Ishikawa (cell line): ENCODE results near the gene TOX2.

Experiments used
- EGR1 ChIP-seq: IDR thresholded peaks from 2 replicates; pipeline ENCODE4 v1.6.1; 2012
- FOXM1 ChIP-seq: IDR thresholded peaks from 2 replicates; pipeline ENCODE4 v1.6.1; 2012; ENCODE audit warnings: low read depth, borderline replicate concordance
- NFIC ChIP-seq: IDR thresholded peaks from 2 replicates; pipeline ENCODE4 v1.6.1; 2012
- REST ChIP-seq: IDR thresholded peaks from 2 replicates; pipeline ENCODE4 v1.6.1; 2012; ENCODE audit warnings: low read depth, mild to moderate bottlenecking
- YY1 ChIP-seq: IDR thresholded peaks from 2 replicates; pipeline ENCODE4 v1.6.1; 2012; ENCODE audit warnings: low read depth
- TF ChIP-seq, protein P1 (sequence below): IDR thresholded peaks from 2 replicates; pipeline ENCODE4 v1.6.1; 2012

DNA sequence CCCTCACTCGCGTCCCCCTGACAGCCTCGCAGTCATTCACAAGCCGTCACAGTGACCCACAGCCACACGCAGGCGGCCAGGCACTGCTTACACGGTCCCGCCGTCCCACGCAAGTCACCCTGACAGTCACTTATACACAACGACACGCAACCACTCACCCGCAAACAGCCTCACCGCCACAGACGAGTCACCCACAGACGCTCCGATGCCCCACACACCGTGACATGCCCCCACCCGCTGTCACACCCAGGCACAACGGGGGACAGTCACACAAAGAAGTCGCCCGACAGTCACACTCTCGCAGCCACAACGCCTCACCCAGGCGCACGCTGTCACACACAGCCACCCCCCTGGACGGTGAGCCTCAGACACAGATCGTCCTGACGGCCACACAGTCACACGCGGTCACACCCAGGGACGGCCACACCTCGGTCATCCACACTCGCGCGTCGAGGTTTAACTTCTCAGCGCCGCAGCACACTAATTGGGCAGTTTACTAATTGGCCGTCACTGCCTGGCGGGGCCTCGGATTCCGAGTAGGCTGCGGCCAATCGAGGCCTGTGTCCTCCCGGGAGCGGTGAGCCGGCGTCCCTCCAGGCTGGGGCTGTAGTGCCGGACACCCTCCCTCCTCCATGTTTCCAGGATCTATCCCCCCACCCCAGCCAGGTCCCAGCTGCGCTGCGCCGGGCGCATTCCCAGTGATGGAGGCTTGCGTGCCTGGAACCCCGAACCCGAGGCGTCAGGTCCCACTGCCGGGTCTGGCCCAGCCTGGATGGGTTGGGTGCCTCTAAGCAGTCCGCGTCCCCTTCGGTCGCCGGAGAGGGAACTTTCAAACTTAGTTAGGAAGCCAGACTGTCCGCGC lies 790 bp downstream of the TOX2 start:
- TF ChIP-seq YY1 (no peak), EGR1 (no peak), FOXM1 (no peak), NFIC (no peak), REST (no peak)
- TF ChIP-seq, protein P1, sequence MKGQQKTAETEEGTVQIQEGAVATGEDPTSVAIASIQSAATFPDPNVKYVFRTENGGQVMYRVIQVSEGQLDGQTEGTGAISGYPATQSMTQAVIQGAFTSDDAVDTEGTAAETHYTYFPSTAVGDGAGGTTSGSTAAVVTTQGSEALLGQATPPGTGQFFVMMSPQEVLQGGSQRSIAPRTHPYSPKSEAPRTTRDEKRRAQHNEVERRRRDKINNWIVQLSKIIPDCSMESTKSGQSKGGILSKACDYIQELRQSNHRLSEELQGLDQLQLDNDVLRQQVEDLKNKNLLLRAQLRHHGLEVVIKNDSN: no peak
